ENCODE measurements around the gene ZBTB3. TPM values are rescaled to one million over a fixed set of nuclear protein-coding genes. Genes with fewer than 3 reads are reported as not detected.

Gene ZBTB3
- total RNA-seq, 1 experiment from 2014 or later: 43.4 TPM

- Histone ChIP-seq H3K14ac (ENCODE audit: insufficient read depth, low read length) (no peak overlapping the region), H3K23ac (ENCODE audit: insufficient read length, low read depth, low read length) (no peak overlapping the region), H3K9ac (ENCODE audit: extremely low read depth, insufficient read length, low read length) (no peak overlapping the region), H3K4ac (ENCODE audit: low read depth, low read length) (no peak overlapping the region), H4K91ac (ENCODE audit: insufficient read length, low read depth, low read length) (no peak overlapping the region), H3K4me2 (ENCODE audit: insufficient read depth, insufficient read length, low read length) (no peak overlapping the region), H2BK12ac (ENCODE audit: insufficient read length, low read depth, low read length) (no peak overlapping the region), H3K56ac (ENCODE audit: insufficient read length, low read depth, low read length) (no peak overlapping the region), H3K23me2 (ENCODE audit: insufficient read length, low read depth, low read length, poor library complexity, severe bottlenecking) (peaks cover 3% of the 10 kb centered on the region), H3K79me1 (ENCODE audit: insufficient read depth, low read depth, low read length, poor library complexity, severe bottlenecking) (no peaks in the 10 kb centered on the region), H3K79me2 (ENCODE audit: insufficient read depth, low read length) (peaks cover 3% of the 10 kb centered on the region; the same call in 1 of the 2 replicates), H3K4me1 (ENCODE audit: insufficient read depth, low read length) (no peaks in the 10 kb centered on the region), H4K8ac (replicated peaks; ENCODE audit: insufficient read length, low read depth, low read length) (no peak overlapping the region), H2BK5ac (ENCODE audit: insufficient read length, low read length) (no peak overlapping the region), H4K20me1 (ENCODE audit: control insufficient read depth, insufficient read depth, insufficient read length) (no peaks in the 10 kb centered on the region), H2AK5ac (ENCODE audit: insufficient read length, low read length) (no peak overlapping the region), H3K27ac (ENCODE audit: insufficient read length, low read depth, low read length) (no peak overlapping the region), H3K18ac (ENCODE audit: insufficient read length, low read depth, low read length) (no peak overlapping the region), H2BK120ac (ENCODE audit: low read depth, low read length, poor library complexity, severe bottlenecking) (no peak overlapping the region), H2BK15ac (ENCODE audit: low read depth, low read length) (no peak overlapping the region), H3T11ph (ENCODE audit: low read length) (no peak overlapping the region), H2AFZ (ENCODE audit: low read length) (no peak overlapping the region), H3K9me3 (ENCODE audit: control insufficient read depth, low read depth, low read length) (no peaks in the 10 kb centered on the region), H4K5ac (ENCODE audit: insufficient read length, low read depth, low read length) (no peak overlapping the region), H3K27me3 (ENCODE audit: insufficient read depth, low read length) (no peaks in the 10 kb centered on the region), H2BK20ac (ENCODE audit: low read depth, low read length, poor library complexity, severe bottlenecking) (no peak overlapping the region)
- no peaks in the 10 kb centered on the region for H3K4me1 Mint-ChIP-seq
- no peak overlapping the region for H3K4me3 Mint-ChIP-seq
- peak overlapping the region in 1 of 3 experiments; percentile 41; a peak in 2 of 7 replicates for H3K27ac Mint-ChIP-seq
- no peaks in the 10 kb centered on the region for H3K27me3 Mint-ChIP-seq (ENCODE audit: low read depth)
- H3K36me3 Mint-ChIP-seq (ENCODE audit: insufficient read depth in 1 of 3, low read depth in 3 of 3): peaks cover 37 to 71% (median 60%) of the 10 kb centered on the region in 3 experiments
- TF ChIP-seq CTCF (conservative IDR thresholded peaks at IDR 0.05): no peak
- no peaks in the 10 kb centered on the region for H3K9me3 Mint-ChIP-seq
- WGBS (ENCODE audit: extremely low coverage, insufficient read length, low lambda C conversion rate): no CpG with 5 or more reads among the region's 2 CpGs
- DNase-seq: no peak
These were observed 23.4 kb upstream of the ZBTB3 start for GRCh38 chr11:62777389-62777788.
